ENCODE results near the gene INHBC. TPM values are rescaled to one million over a fixed set of nuclear protein-coding genes. Genes with fewer than 3 reads are reported as not detected.

INHBC gene
- total RNA-seq, 1 experiment from 2014 or later = 0.11 TPM

- Histone ChIP-seq H3K27ac (ENCODE audit: low read length) (peak overlapping the region; percentile 82; the same call in 1 of the 2 replicates), H3K9ac (ENCODE audit: low read length) (peak overlapping the region; percentile 75)
- no peak for DNase-seq
Observed at GRCh38 chr12:57454213-57454565, 19.6 kb downstream of the INHBC start.

GRCh38 chr12:57454566-57455373 is 20.2 kb downstream of the INHBC start, which contains the start of gene INHBE:
Gene INHBE, plus strand, starts transcription at chr12:57455307. Its CDS starts 230 bp downstream, at chr12:57455537.
- Histone ChIP-seq H3K9me2 (replicated peaks; ENCODE audit: insufficient read depth, low read length) (no peaks in the 10 kb centered on the region), H3K4me1 (ENCODE audit: low read length) (peaks cover 48% of the 10 kb centered on the region), H3K9me3 (ENCODE audit: low read length) (no peaks in the 10 kb centered on the region), H3K9ac (ENCODE audit: low read length) (peak within 1 kb of the TSS; percentile 75), H3K36me3 (ENCODE audit: insufficient read depth, low read length) (no peaks in the 10 kb centered on the region), H3K27ac (ENCODE audit: low read length) (peak within 1 kb of the TSS; percentile 82), H3K79me2 (ENCODE audit: low read length) (no peaks in the 10 kb centered on the region), H4K20me1 (ENCODE audit: insufficient read depth, low read depth, low read length) (no peaks in the 10 kb centered on the region), H2AFZ (ENCODE audit: low read length) (peak within 1 kb of the TSS; percentile 59; the same call in 1 of the 2 replicates), H3K4me3 (ENCODE audit: low read length) (peak within 1 kb of the TSS; percentile 71), H3K27me3 (ENCODE audit: low read length) (no peaks in the 10 kb centered on the region), H3K4me2 (ENCODE audit: low read depth, low read length, poor library complexity, severe bottlenecking) (peak within 1 kb of the TSS; percentile 70)
- peak; percentile 77 for DNase-seq

More at GRCh38 chr12:57454213-57454565, 19.6 kb downstream of the INHBC start:
- no peaks in the 10 kb centered on the region for H4K20me1 ChIP-seq (ENCODE audit: insufficient read depth, low read depth, low read length)
- H3K4me1 ChIP-seq (ENCODE audit: low read length) = peaks cover 45% of the 10 kb centered on the region
- H3K4me2 ChIP-seq (ENCODE audit: low read depth, low read length, poor library complexity, severe bottlenecking) = peak overlapping the region; percentile 70
- H2AFZ ChIP-seq (ENCODE audit: low read length) = no peak overlapping the region
- no peaks in the 10 kb centered on the region for H3K36me3 ChIP-seq (ENCODE audit: insufficient read depth, low read length)
- no peaks in the 10 kb centered on the region for H3K9me2 ChIP-seq (replicated peaks; ENCODE audit: insufficient read depth, low read length)
- H3K27me3 ChIP-seq (ENCODE audit: low read length) = no peaks in the 10 kb centered on the region
- no peaks in the 10 kb centered on the region for H3K79me2 ChIP-seq (ENCODE audit: low read length)
- H3K4me3 ChIP-seq (ENCODE audit: low read length) = no peak overlapping the region
- no peaks in the 10 kb centered on the region for H3K9me3 ChIP-seq (ENCODE audit: low read length)

GRCh38 chr12:57455374-57456144 is 21.0 kb downstream of the INHBC start:
- H3K27me3 ChIP-seq (ENCODE audit: low read length) = no peaks in the 10 kb centered on the region
- H3K4me1 ChIP-seq (ENCODE audit: low read length) = peaks cover 54% of the 10 kb centered on the region
- H2AFZ ChIP-seq (ENCODE audit: low read length) = peak overlapping the region; percentile 59; the same call in 1 of the 2 replicates
- H3K79me2 ChIP-seq (ENCODE audit: low read length) = no peaks in the 10 kb centered on the region
- no peaks in the 10 kb centered on the region for H3K9me2 ChIP-seq (replicated peaks; ENCODE audit: insufficient read depth, low read length)
- peak overlapping the region; percentile 70 for H3K4me2 ChIP-seq (ENCODE audit: low read depth, low read length, poor library complexity, severe bottlenecking)
- H3K9ac ChIP-seq (ENCODE audit: low read length) = peak overlapping the region; percentile 75
- no peaks in the 10 kb centered on the region for H3K36me3 ChIP-seq (ENCODE audit: insufficient read depth, low read length)
- H4K20me1 ChIP-seq (ENCODE audit: insufficient read depth, low read depth, low read length) = no peaks in the 10 kb centered on the region
- peak; percentile 65 for DNase-seq
- peak overlapping the region; percentile 71 for H3K4me3 ChIP-seq (ENCODE audit: low read length)
- H3K9me3 ChIP-seq (ENCODE audit: low read length) = no peaks in the 10 kb centered on the region
- peak overlapping the region; percentile 70 for H3K27ac ChIP-seq (ENCODE audit: low read length)

DNA sequence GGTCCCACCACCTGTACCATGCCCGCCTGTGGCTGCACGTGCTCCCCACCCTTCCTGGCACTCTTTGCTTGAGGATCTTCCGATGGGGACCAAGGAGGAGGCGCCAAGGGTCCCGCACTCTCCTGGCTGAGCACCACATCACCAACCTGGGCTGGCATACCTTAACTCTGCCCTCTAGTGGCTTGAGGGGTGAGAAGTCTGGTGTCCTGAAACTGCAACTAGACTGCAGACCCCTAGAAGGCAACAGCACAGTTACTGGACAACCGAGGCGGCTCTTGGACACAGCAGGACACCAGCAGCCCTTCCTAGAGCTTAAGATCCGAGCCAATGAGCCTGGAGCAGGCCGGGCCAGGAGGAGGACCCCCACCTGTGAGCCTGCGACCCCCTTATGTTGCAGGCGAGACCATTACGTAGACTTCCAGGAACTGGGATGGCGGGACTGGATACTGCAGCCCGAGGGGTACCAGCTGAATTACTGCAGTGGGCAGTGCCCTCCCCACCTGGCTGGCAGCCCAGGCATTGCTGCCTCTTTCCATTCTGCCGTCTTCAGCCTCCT is 21.6 kb downstream of the INHBC start:
- H3K27ac ChIP-seq (ENCODE audit: low read length) = peak overlapping the region; percentile 70; the same call in 1 of the 2 replicates
- no peaks in the 10 kb centered on the region for H3K36me3 ChIP-seq (ENCODE audit: insufficient read depth, low read length)
- H2AFZ ChIP-seq (ENCODE audit: low read length) = peak overlapping the region; percentile 59; the same call in 1 of the 2 replicates
- H3K9ac ChIP-seq (ENCODE audit: low read length) = peak overlapping the region; percentile 75
- H4K20me1 ChIP-seq (ENCODE audit: insufficient read depth, low read depth, low read length) = no peaks in the 10 kb centered on the region
- no peaks in the 10 kb centered on the region for H3K79me2 ChIP-seq (ENCODE audit: low read length)
- peak overlapping the region; percentile 70 for H3K4me2 ChIP-seq (ENCODE audit: low read depth, low read length, poor library complexity, severe bottlenecking)
- peak overlapping the region; percentile 71 for H3K4me3 ChIP-seq (ENCODE audit: low read length)
- no peaks in the 10 kb centered on the region for H3K9me2 ChIP-seq (replicated peaks; ENCODE audit: insufficient read depth, low read length)
- no peaks in the 10 kb centered on the region for H3K27me3 ChIP-seq (ENCODE audit: low read length)
- H3K4me1 ChIP-seq (ENCODE audit: low read length) = peaks cover 60% of the 10 kb centered on the region
- H3K9me3 ChIP-seq (ENCODE audit: low read length) = no peaks in the 10 kb centered on the region
- peak; percentile 92 for DNase-seq

DNA sequence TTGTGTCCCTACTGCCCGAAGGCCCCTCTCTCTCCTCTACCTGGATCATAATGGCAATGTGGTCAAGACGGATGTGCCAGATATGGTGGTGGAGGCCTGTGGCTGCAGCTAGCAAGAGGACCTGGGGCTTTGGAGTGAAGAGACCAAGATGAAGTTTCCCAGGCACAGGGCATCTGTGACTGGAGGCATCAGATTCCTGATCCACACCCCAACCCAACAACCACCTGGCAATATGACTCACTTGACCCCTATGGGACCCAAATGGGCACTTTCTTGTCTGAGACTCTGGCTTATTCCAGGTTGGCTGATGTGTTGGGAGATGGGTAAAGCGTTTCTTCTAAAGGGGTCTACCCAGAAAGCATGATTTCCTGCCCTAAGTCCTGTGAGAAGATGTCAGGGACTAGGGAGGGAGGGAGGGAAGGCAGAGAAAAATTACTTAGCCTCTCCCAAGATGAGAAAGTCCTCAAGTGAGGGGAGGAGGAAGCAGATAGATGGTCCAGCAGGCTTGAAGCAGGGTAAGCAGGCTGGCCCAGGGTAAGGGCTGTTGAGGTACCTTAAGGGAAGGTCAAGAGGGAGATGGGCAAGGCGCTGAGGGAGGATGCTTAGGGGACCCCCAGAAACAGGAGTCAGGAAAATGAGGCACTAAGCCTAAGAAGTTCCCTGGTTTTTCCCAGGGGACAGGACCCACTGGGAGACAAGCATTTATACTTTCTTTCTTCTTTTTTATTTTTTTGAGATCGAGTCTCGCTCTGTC is 22.3 kb downstream of the INHBC start:
- no peaks in the 10 kb centered on the region for H3K79me2 ChIP-seq (ENCODE audit: low read length)

GRCh38 chr12:57458665-57459054 is 24.1 kb downstream of the INHBC start:
- Histone ChIP-seq H2AFZ (ENCODE audit: low read length) (peak overlapping the region; percentile 21; the same call in 1 of the 2 replicates), H3K4me3 (ENCODE audit: low read length) (peak overlapping the region; percentile 74), H3K4me2 (ENCODE audit: low read depth, low read length, poor library complexity, severe bottlenecking) (peak overlapping the region; percentile 98), H3K9me2 (replicated peaks; ENCODE audit: insufficient read depth, low read length) (no peaks in the 10 kb centered on the region), H3K36me3 (ENCODE audit: insufficient read depth, low read length) (no peaks in the 10 kb centered on the region), H3K27me3 (ENCODE audit: low read length) (no peaks in the 10 kb centered on the region), H3K9ac (ENCODE audit: low read length) (peak overlapping the region; percentile 83), H3K4me1 (ENCODE audit: low read length) (peaks cover 57% of the 10 kb centered on the region), H3K79me2 (ENCODE audit: low read length) (no peaks in the 10 kb centered on the region), H4K20me1 (ENCODE audit: insufficient read depth, low read depth, low read length) (no peaks in the 10 kb centered on the region), H3K27ac (ENCODE audit: low read length) (peak overlapping the region; percentile 90), H3K9me3 (ENCODE audit: low read length) (no peaks in the 10 kb centered on the region)
- no peak for DNase-seq

More for the DNA sequence above, 22.3 kb downstream of the INHBC start:
- H3K9me3 ChIP-seq (ENCODE audit: low read length) = no peaks in the 10 kb centered on the region
- no peak for DNase-seq
- H3K27ac ChIP-seq (ENCODE audit: low read length) = no peak overlapping the region
- H4K20me1 ChIP-seq (ENCODE audit: insufficient read depth, low read depth, low read length) = no peaks in the 10 kb centered on the region
- no peak overlapping the region; the same call in 1 of the 2 replicates for H3K9ac ChIP-seq (ENCODE audit: low read length)
- no peak overlapping the region for H2AFZ ChIP-seq (ENCODE audit: low read length)
- H3K9me2 ChIP-seq (replicated peaks; ENCODE audit: insufficient read depth, low read length) = no peaks in the 10 kb centered on the region
- no peak overlapping the region for H3K4me3 ChIP-seq (ENCODE audit: low read length)
- H3K27me3 ChIP-seq (ENCODE audit: low read length) = no peaks in the 10 kb centered on the region
- peaks cover 64% of the 10 kb centered on the region for H3K4me1 ChIP-seq (ENCODE audit: low read length)
- no peaks in the 10 kb centered on the region for H3K36me3 ChIP-seq (ENCODE audit: insufficient read depth, low read length)
- no peak overlapping the region for H3K4me2 ChIP-seq (ENCODE audit: low read depth, low read length, poor library complexity, severe bottlenecking)

DNA sequence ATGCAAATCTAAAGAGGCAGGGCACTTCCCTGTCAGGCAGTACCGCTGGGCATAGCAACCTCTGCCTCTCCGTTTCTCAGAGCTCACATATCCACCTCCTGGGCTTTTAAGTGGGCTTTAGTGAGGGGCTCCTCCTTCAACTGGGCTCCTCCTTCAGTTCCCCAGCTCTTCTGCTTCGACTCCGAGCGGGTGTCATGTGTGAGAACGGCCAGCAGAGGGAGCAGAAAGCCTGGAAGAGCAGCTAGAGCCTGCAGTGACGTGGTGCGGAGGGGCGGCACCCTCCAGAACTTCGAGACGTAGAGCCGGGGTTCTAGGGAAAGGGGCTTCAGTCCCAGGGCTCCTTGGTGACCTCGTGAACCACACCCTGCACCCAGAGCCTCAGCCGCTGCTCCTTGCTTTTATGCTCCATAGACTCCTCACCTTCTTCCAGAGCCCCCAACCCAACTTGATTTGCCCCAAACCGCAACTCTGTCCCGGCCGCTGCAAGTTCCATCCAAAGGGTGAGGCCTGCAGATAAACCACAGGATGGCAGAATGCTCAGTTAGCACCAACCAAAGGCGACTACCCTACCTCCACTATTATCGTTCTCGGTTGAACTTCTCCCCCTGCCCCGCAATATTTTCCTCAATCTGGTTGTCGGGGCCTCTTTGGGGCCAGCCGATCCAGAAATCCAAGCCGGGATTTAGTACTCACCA is 24.6 kb downstream of the INHBC start:
- no peaks in the 10 kb centered on the region for H3K36me3 ChIP-seq (ENCODE audit: insufficient read depth, low read length)
- peak overlapping the region; percentile 98 for H3K4me2 ChIP-seq (ENCODE audit: low read depth, low read length, poor library complexity, severe bottlenecking)
- H2AFZ ChIP-seq (ENCODE audit: low read length) = peak overlapping the region; percentile 84
- H4K20me1 ChIP-seq (ENCODE audit: insufficient read depth, low read depth, low read length) = no peaks in the 10 kb centered on the region
- H3K27me3 ChIP-seq (ENCODE audit: low read length) = no peaks in the 10 kb centered on the region
- H3K9me3 ChIP-seq (ENCODE audit: low read length) = no peaks in the 10 kb centered on the region
- peak; percentile 98 for DNase-seq
- H3K27ac ChIP-seq (ENCODE audit: low read length) = peak overlapping the region; percentile 90
- peak overlapping the region; percentile 83 for H3K9ac ChIP-seq (ENCODE audit: low read length)
- H3K4me1 ChIP-seq (ENCODE audit: low read length) = peaks cover 57% of the 10 kb centered on the region
- peak overlapping the region; percentile 74 for H3K4me3 ChIP-seq (ENCODE audit: low read length)
- no peaks in the 10 kb centered on the region for H3K79me2 ChIP-seq (ENCODE audit: low read length)
- no peaks in the 10 kb centered on the region for H3K9me2 ChIP-seq (replicated peaks; ENCODE audit: insufficient read depth, low read length)
